Suprapubic skin (tissue), 3 donors: ENCODE measurements around the gene MYZAP.

Experiments
- POLR2A ChIP-seq, 2 donors: fragments of 450-650 bp; IDR thresholded peaks; one replicate each; pipeline ENCODE4 v1.6.1; 2017; ENCODE audit warnings: antibody characterized with exemption in 2 of 2, mild to moderate bottlenecking in 2 of 2, moderate library complexity in 2 of 2
- TF ChIP-seq, protein P1 (sequence below), 2 donors: fragments of 200-600 bp in 1 of 2; fragments of 450-650 bp in 1 of 2; sonication (generic) in 1 of 2; IDR thresholded peaks; one replicate each; pipeline ENCODE4 v1.5.1; 2016 to 2019; ENCODE audit warnings: antibody characterized with exemption in 2 of 2, mild to moderate bottlenecking in 1 of 2, moderate library complexity in 1 of 2

GRCh38 chr15:57596978-57597377 lies 5.3 kb downstream of the MYZAP start:
- no peak for TF ChIP-seq POLR2A (IDR thresholded peaks at IDR 0.05)
- TF ChIP-seq, protein P1, sequence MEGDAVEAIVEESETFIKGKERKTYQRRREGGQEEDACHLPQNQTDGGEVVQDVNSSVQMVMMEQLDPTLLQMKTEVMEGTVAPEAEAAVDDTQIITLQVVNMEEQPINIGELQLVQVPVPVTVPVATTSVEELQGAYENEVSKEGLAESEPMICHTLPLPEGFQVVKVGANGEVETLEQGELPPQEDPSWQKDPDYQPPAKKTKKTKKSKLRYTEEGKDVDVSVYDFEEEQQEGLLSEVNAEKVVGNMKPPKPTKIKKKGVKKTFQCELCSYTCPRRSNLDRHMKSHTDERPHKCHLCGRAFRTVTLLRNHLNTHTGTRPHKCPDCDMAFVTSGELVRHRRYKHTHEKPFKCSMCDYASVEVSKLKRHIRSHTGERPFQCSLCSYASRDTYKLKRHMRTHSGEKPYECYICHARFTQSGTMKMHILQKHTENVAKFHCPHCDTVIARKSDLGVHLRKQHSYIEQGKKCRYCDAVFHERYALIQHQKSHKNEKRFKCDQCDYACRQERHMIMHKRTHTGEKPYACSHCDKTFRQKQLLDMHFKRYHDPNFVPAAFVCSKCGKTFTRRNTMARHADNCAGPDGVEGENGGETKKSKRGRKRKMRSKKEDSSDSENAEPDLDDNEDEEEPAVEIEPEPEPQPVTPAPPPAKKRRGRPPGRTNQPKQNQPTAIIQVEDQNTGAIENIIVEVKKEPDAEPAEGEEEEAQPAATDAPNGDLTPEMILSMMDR (IDR thresholded peaks at IDR 0.05): no peak
